OCI-LY7 (cell line): Measurements from ENCODE around the gene CLEC2B. TPM values are rescaled to one million over a fixed set of nuclear protein-coding genes. Genes with fewer than 3 reads are reported as not detected.

Experiments used
- BruUV-seq: library from RNA; stranded (reverse); fragments of 400-500 nt; replicated peaks from 2 replicates; lab custom pipeline; 2021; lab: Mats Ljungman, UMichigan
- CTCF ChIA-PET: fragments of 300-600 bp; sonication (Branson Sonifier 250); formaldehyde crosslinking; loops from one replicate; lab custom pipeline; 2022; ENCODE audit warnings: antibody characterized with exemption; ENCODE audit not compliant: unreplicated experiment; lab: Charles Lee
- POLR2A ChIA-PET: fragments of 300-600 bp; sonication (Branson Sonifier 250); formaldehyde crosslinking; loops from one replicate; lab custom pipeline; 2022; ENCODE audit warnings: antibody characterized with exemption; lab: Charles Lee
- DNase-seq: peaks from one replicate; pipeline ENCODE4 v3.0.0-alpha.2; 2015; ENCODE audit warnings: low spot score
- H2AFZ ChIP-seq: fragments of 200-600 bp; sonication (generic), shearing (Covaris generic); 2 replicates; pipeline ENCODE4 v1.6.1; 2014; ENCODE audit warnings: mild to moderate bottlenecking, antibody characterized with exemption, low read length, moderate library complexity
- H3K27ac ChIP-seq: fragments of 200-600 bp; sonication (generic); 2 replicates; pipeline ENCODE4 v1.5.1; 2014; ENCODE audit warnings: mixed run types, low read depth, mild to moderate bottlenecking, moderate library complexity, low read length, inconsistent platforms; ENCODE audit not compliant: poor library complexity, severe bottlenecking
- H3K36me3 ChIP-seq: fragments of 200-600 bp; sonication (generic); 2 replicates; pipeline ENCODE4 v1.6.1; 2014; ENCODE audit warnings: mild to moderate bottlenecking, antibody characterized with exemption, low read length, moderate library complexity, mixed read lengths; ENCODE audit not compliant: insufficient read depth
- H3K4me1 ChIP-seq: fragments of 200-600 bp; sonication (generic); 2 replicates; pipeline ENCODE4 v1.5.1; 2014; ENCODE audit warnings: mild to moderate bottlenecking, low read length; ENCODE audit not compliant: insufficient read depth, poor library complexity, severe bottlenecking
- H3K4me2 ChIP-seq: fragments of 200-600 bp; sonication (generic); 2 replicates; pipeline ENCODE4 v1.6.1; 2014; ENCODE audit warnings: mild to moderate bottlenecking, low read length
- H3K4me3 ChIP-seq: fragments of 200-600 bp; sonication (generic); 2 replicates; pipeline ENCODE4 v1.5.1; 2014; ENCODE audit warnings: mild to moderate bottlenecking, low read depth, low read length; ENCODE audit not compliant: poor library complexity, severe bottlenecking
- H3K79me2 ChIP-seq: fragments of 200-600 bp; sonication (generic); 2 replicates; pipeline ENCODE4 v1.6.1; 2016; ENCODE audit warnings: low read depth, mild to moderate bottlenecking, low read length, moderate library complexity, mixed read lengths; ENCODE audit not compliant: insufficient read depth
- H3K9me2 ChIP-seq: fragments of 200-600 bp; sonication (generic); 2 replicates; pipeline ENCODE4 v1.6.1; 2016; ENCODE audit warnings: mild to moderate bottlenecking, low read length, mixed read lengths; ENCODE audit not compliant: insufficient read depth
- H3K9me3 ChIP-seq: fragments of 200-600 bp; sonication (generic); 2 replicates; pipeline ENCODE4 v1.6.1; 2014; ENCODE audit warnings: mild to moderate bottlenecking, mixed run types, low read length, mixed read lengths
- H4K20me1 ChIP-seq: fragments of 200-600 bp; sonication (generic); 2 replicates; pipeline ENCODE4 v1.6.1; 2014; ENCODE audit warnings: mild to moderate bottlenecking, antibody characterized with exemption, low read length, moderate library complexity, mixed read lengths; ENCODE audit not compliant: insufficient read depth
- CTCF ChIP-seq: fragments of 200-600 bp; sonication (generic); conservative IDR thresholded peaks from 2 replicates; pipeline ENCODE4 v1.5.1; 2014; ENCODE audit warnings: mild to moderate bottlenecking, antibody characterized with exemption, low read length, moderate library complexity, mixed read lengths
- EZH2phosphoT487 ChIP-seq: fragments of 200-600 bp; sonication (generic); IDR thresholded peaks from 2 replicates; pipeline ENCODE4 v1.6.1; 2018; ENCODE audit warnings: low read depth, borderline replicate concordance, mild to moderate bottlenecking, mixed run types, antibody characterized with exemption, low read length, moderate library complexity, mixed read lengths
- intact Hi-C: fragments of 100-400 bp; cut with micrococcal nuclease; formaldehyde crosslinking; loops from one replicate; pipeline ENCODE4 v1.10.0; 2022; ENCODE audit not compliant: unreplicated experiment
- total RNA-seq, 2 experiments: library from RNA; depleted of rRNA in 1 of 2; stranded (reverse); fragments of >200 nt in 1 of 2; shearing (Covaris generic) in 1 of 2; gene quantifications; 2 replicates each; pipeline ENCODE4 v1.2.3, GENCODE V29; 2014 to 2022

The CLEC2B gene
- total RNA-seq, 2 experiments from 2014 or later = 2.2 to 2.3 TPM

GRCh38 chr12:9868311-9868801, 798 bp downstream of the CLEC2B start:
- peak; percentile 35 for DNase-seq
- H3K4me2 ChIP-seq = peak overlapping the region; percentile 85
- H2AFZ ChIP-seq = peak overlapping the region; percentile 99
- no peaks in the 10 kb centered on the region for H3K9me2 ChIP-seq
- H4K20me1 ChIP-seq = no peaks in the 10 kb centered on the region
- peak overlapping the region; percentile 70 for H3K4me3 ChIP-seq
- TF ChIP-seq CTCF (no peak), EZH2phosphoT487 (no peak)
- H3K27ac ChIP-seq = peak overlapping the region; percentile 42
- intact Hi-C loops = loop anchor here (5.0 kb wide), 1 partner anchor 116 kb away; no protein-coding TSS in a partner anchor
- ChIA-PET CTCF (no interaction called here), POLR2A (interaction anchor here (1.0 to 1.6 kb wide), 4 partner anchors 9 to 400 kb away, joined by 3 to 4 read pairs (median 4); no protein-coding TSS in a partner anchor)
- peaks cover 12% of the 10 kb centered on the region; the same call in 1 of the 2 replicates for H3K9me3 ChIP-seq
- H3K4me1 ChIP-seq = peaks cover 38% of the 10 kb centered on the region
- no peaks in the 10 kb centered on the region; the same call in 1 of the 2 replicates for H3K36me3 ChIP-seq
- no TSS peak for BruUV-seq
- peaks cover 26% of the 10 kb centered on the region; the same call in 1 of the 2 replicates for H3K79me2 ChIP-seq

- Histone ChIP-seq H3K9me2 (no peaks in the 10 kb centered on the region), H2AFZ (peak overlapping the region; percentile 72), H3K9me3 (peaks cover 12% of the 10 kb centered on the region; the same call in 1 of the 2 replicates), H3K27ac (peak overlapping the region; percentile 33), H3K4me3 (peak overlapping the region; percentile 60), H3K36me3 (no peaks in the 10 kb centered on the region; the same call in 1 of the 2 replicates), H3K79me2 (peaks cover 26% of the 10 kb centered on the region; the same call in 1 of the 2 replicates), H3K4me2 (peak overlapping the region; percentile 75), H4K20me1 (no peaks in the 10 kb centered on the region), H3K4me1 (peaks cover 38% of the 10 kb centered on the region)
- BruUV-seq = no TSS peak
- TF ChIP-seq CTCF = no peak
- no peak for TF ChIP-seq EZH2phosphoT487
- ChIA-PET CTCF (no interaction called here), POLR2A (interaction anchor here (0.6 to 1.5 kb wide), 8 partner anchors 10 to 1273 kb away, joined by 3 to 7 read pairs (median 3); no protein-coding TSS in a partner anchor)
- intact Hi-C loops = loop anchor here (5.0 kb wide), 1 partner anchor 115 kb away; no protein-coding TSS in a partner anchor
- DNase-seq = no peak
Measured at GRCh38 chr12:9867531-9867930, 1.6 kb downstream of the CLEC2B start.
